ENCODE measurements around the gene SCGB1D2. TPM values are rescaled to one million over a fixed set of nuclear protein-coding genes. Genes with fewer than 3 reads are reported as not detected.
A peak's percentile ranks its signal among the peaks of the same experiment; 100 is the strongest.
"Not testable (repeated sequence)": the region's sequence is repeated elsewhere in the genome, so short reads cannot be mapped to it uniquely, and the experiment has no call there.

Gene SCGB1D2
- total and polyA plus RNA-seq, 10 of the 15 experiments (the other 5 are each of a cell fraction or from before 2014, with no cell fraction given), result 0.48 TPM; not detected in 9

DNA sequence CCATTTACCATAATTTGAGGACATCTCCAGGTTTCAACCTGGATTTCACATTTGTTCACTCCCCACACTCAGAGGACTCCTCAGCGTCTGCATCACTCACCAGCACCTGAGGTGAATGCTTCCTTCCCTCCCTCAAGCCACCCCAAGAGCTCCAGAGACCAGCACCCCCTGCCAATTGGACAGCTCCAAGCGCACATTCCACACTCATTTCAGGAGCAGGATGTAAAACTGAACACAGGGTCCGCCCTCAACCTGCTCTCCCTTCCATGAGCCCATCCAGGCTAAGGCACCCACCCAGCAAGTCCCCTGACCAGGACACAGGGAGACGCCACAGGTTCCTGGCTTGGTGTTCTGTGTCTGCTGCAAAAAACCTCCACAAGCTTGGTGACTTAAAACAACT lies 48.1 kb upstream of the SCGB1D2 start:
- H3K4me3 ChIP-seq, result no peak overlapping the region

DNA sequence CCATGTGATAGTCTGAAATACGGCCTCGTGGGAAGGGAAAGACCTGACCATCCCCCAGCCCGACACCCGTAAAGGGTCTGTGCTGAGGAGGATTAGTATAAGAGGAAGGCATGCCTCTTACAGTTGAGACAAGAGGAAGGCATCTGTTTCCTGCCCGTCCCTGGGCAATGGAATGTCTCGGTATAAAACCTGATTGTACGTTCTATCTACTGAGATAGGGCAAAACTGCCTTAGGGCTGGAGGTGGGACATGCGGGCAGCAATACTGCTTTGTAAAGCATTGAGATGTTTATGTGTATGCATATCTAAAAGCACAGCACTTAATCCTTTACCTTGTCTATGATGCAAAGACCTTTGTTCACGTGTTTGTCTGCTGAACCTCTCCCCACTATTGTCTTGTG lies 47.0 kb upstream of the SCGB1D2 start:
- H3K36me3 ChIP-seq (ENCODE audit: control insufficient read depth in 2 of 2, insufficient read depth in 2 of 2, low read length in 1 of 2); FAIRE-seq; intact Hi-C loops (cut with micrococcal nuclease; ENCODE audit: unreplicated experiment); H3K27me3 ChIP-seq (replicated peaks in 1 of 2; ENCODE audit: control insufficient read depth in 2 of 2, insufficient read depth in 2 of 2, low read length in 1 of 2); RAD21 ChIA-PET (ENCODE audit: unreplicated experiment); H4K20me1 ChIP-seq (ENCODE audit: control insufficient read depth, insufficient read depth); ATAC-seq; H3K4me1 ChIP-seq (ENCODE audit: control insufficient read depth, insufficient read depth, low read length); SMC1A ChIA-PET (ENCODE audit: uncharacterized antibody, unreplicated experiment); H3K27ac ChIP-seq (ENCODE audit: control insufficient read depth, insufficient read depth); BruUV-seq (replicated peaks); H3K9me3 ChIP-seq (replicated peaks; ENCODE audit: control insufficient read depth, insufficient read depth, low read length); H3K9ac ChIP-seq (ENCODE audit: control insufficient read depth, insufficient read depth, low read length); H2AFZ ChIP-seq (ENCODE audit: control insufficient read depth, low read depth, low read length); H3K4me2 ChIP-seq (ENCODE audit: control insufficient read depth, insufficient read depth); CTCF ChIA-PET; H3K79me2 ChIP-seq (ENCODE audit: control insufficient read depth, insufficient read depth, low read length); POLR2A ChIA-PET; in situ Hi-C loops (cut with MboI); DNase-seq (ENCODE audit: low read depth, low spot score); H3K4me3 ChIP-seq: not testable (repeated sequence)
- 3% methylated on average over 5 of the region's 9 CpGs for WGBS (ENCODE audit: insufficient coverage, insufficient replicate concordance, low lambda C conversion rate, missing lambda C conversion rate)

More for the DNA sequence above, 48.1 kb upstream of the SCGB1D2 start:
- no peak for FAIRE-seq
- ChIA-PET RAD21 (ENCODE audit: unreplicated experiment) (no interaction called here), POLR2A (no interaction called here), SMC1A (ENCODE audit: uncharacterized antibody, unreplicated experiment) (no interaction called here), CTCF (interaction anchor here (0.8 kb wide), 1 partner anchor 22 kb away, joined by 4 read pairs; no protein-coding TSS in a partner anchor)
- TF ChIP-seq STAT1 (conservative IDR thresholded peaks at IDR 0.05) (no peak), RBBP5 (conservative IDR thresholded peaks at IDR 0.05) (no peak), EP300 (IDR thresholded peaks at IDR 0.05; ENCODE audit: borderline replicate concordance in 1 of 2, control insufficient read depth in 1 of 2, low read depth in 2 of 2, low read length in 2 of 2) (no peak), CREB1 (IDR thresholded peaks at IDR 0.05; ENCODE audit: low read depth) (no peak), RAD51 (IDR thresholded peaks at IDR 0.05) (no peak)
- TF ChIP-seq, protein P1, sequence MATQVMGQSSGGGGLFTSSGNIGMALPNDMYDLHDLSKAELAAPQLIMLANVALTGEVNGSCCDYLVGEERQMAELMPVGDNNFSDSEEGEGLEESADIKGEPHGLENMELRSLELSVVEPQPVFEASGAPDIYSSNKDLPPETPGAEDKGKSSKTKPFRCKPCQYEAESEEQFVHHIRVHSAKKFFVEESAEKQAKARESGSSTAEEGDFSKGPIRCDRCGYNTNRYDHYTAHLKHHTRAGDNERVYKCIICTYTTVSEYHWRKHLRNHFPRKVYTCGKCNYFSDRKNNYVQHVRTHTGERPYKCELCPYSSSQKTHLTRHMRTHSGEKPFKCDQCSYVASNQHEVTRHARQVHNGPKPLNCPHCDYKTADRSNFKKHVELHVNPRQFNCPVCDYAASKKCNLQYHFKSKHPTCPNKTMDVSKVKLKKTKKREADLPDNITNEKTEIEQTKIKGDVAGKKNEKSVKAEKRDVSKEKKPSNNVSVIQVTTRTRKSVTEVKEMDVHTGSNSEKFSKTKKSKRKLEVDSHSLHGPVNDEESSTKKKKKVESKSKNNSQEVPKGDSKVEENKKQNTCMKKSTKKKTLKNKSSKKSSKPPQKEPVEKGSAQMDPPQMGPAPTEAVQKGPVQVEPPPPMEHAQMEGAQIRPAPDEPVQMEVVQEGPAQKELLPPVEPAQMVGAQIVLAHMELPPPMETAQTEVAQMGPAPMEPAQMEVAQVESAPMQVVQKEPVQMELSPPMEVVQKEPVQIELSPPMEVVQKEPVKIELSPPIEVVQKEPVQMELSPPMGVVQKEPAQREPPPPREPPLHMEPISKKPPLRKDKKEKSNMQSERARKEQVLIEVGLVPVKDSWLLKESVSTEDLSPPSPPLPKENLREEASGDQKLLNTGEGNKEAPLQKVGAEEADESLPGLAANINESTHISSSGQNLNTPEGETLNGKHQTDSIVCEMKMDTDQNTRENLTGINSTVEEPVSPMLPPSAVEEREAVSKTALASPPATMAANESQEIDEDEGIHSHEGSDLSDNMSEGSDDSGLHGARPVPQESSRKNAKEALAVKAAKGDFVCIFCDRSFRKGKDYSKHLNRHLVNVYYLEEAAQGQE (IDR thresholded peaks at IDR 0.05; ENCODE audit: low read depth, low read length), result peak; percentile 68; the same call in 1 of the 2 replicates
- Histone ChIP-seq H3K9me3 (replicated peaks; ENCODE audit: control insufficient read depth, insufficient read depth, low read length) (no peaks in the 10 kb centered on the region), H3K4me1 (ENCODE audit: control insufficient read depth, insufficient read depth, low read length) (no peaks in the 10 kb centered on the region), H4K20me1 (ENCODE audit: control insufficient read depth, insufficient read depth) (no peaks in the 10 kb centered on the region), H3K27me3 (replicated peaks in 1 of 2; ENCODE audit: control insufficient read depth in 2 of 2, insufficient read depth in 2 of 2, low read length in 1 of 2) (peaks cover 2 to 3% of the 10 kb centered on the region in 2 experiments; a peak in 3 of 4 replicates), H3K36me3 (ENCODE audit: control insufficient read depth in 2 of 2, insufficient read depth in 2 of 2, low read length in 1 of 2) (no peaks in the 10 kb centered on the region), H3K4me2 (ENCODE audit: control insufficient read depth, insufficient read depth) (no peak overlapping the region), H3K27ac (ENCODE audit: control insufficient read depth, insufficient read depth) (no peak overlapping the region), H2AFZ (ENCODE audit: control insufficient read depth, low read depth, low read length) (no peak overlapping the region), H3K9ac (ENCODE audit: control insufficient read depth, insufficient read depth, low read length) (no peak overlapping the region), H3K79me2 (ENCODE audit: control insufficient read depth, insufficient read depth, low read length) (no peaks in the 10 kb centered on the region)
- ATAC-seq, result no peak; the same call in 2 of the 3 replicates
- WGBS (ENCODE audit: insufficient coverage, insufficient replicate concordance, low lambda C conversion rate, missing lambda C conversion rate), result 10% methylated on average over 4 of the region's 4 CpGs
- no TSS peak for BruUV-seq (replicated peaks)
- intact Hi-C loops (cut with micrococcal nuclease; ENCODE audit: unreplicated experiment), result no loop called here
- DNase-seq (ENCODE audit: low read depth, low spot score), result no peak
- in situ Hi-C loops (cut with MboI), result no loop called here
